Endothelial cell of umbilical vein (primary cell): Measurements from ENCODE around the gene CDC5L. TPM values are rescaled to one million over a fixed set of nuclear protein-coding genes. Genes with fewer than 3 reads are reported as not detected.

Experiments
- BruUV-seq: library from RNA; stranded (reverse); fragments of 400-500 nt; replicated peaks from 2 replicates; lab custom pipeline; 2021; lab: Mats Ljungman, UMichigan
- CTCF ChIA-PET: fragments of 300-600, 350-600 bp; sonication (Branson Sonifier 250); formaldehyde crosslinking; loops from one replicate; lab custom pipeline; 2021; ENCODE audit warnings: antibody characterized with exemption, inconsistent platforms; lab: Charles Lee
- POLR2A ChIA-PET: fragments of 300-600, 350-600 bp; sonication (Branson Sonifier 250); formaldehyde crosslinking; loops from one replicate; lab custom pipeline; 2021; ENCODE audit warnings: antibody characterized with exemption, inconsistent platforms; lab: Charles Lee
- DNase-seq: peaks from one replicate; pipeline ENCODE4 v3.0.0-alpha.2; 2011; ENCODE audit warnings: low read depth, low spot score
- FAIRE-seq: peaks from 2 replicates; lab custom pipeline; 2011; peaks lifted over from hg19 to GRCh38; lab: Jason Lieb, UNC
- H2AFZ ChIP-seq: 2 replicates; pipeline ENCODE4 v1.6.0; 2012; ENCODE audit warnings: low read depth, low read length, control low read depth, inconsistent platforms
- H3K27ac ChIP-seq: 2 replicates; pipeline ENCODE4 v1.5.1; 2011; ENCODE audit warnings: low read depth, mild to moderate bottlenecking, control low read depth, low read length, moderate library complexity; ENCODE audit not compliant: insufficient read depth
- H3K27me3 ChIP-seq, 2 experiments: 2 replicates each; pipeline versions ENCODE4 v1.6.0 to v1.6.1; 2011; ENCODE audit warnings: low read length in 2 of 2, mixed read lengths in 1 of 2; ENCODE audit not compliant: control insufficient read depth in 2 of 2, insufficient read depth in 2 of 2
- H3K36me3 ChIP-seq, 2 experiments: 2 replicates in 1 of 2; 3 replicates in 1 of 2; pipeline ENCODE4 v1.5.1; 2011; ENCODE audit warnings: low read length in 2 of 2, mild to moderate bottlenecking in 1 of 2, moderate library complexity in 1 of 2; ENCODE audit not compliant: control insufficient read depth in 2 of 2, insufficient read depth in 2 of 2; ENCODE audit errors: extremely low read depth in 1 of 2
- H3K4me1 ChIP-seq: 3 replicates; pipeline ENCODE4 v1.5.1; 2011; ENCODE audit warnings: mild to moderate bottlenecking, low read length; ENCODE audit not compliant: control insufficient read depth, insufficient read depth; ENCODE audit errors: extremely low read depth
- H3K4me2 ChIP-seq: 2 replicates; pipeline ENCODE4 v1.6.1; 2011; ENCODE audit warnings: low read length, control low read depth, mixed read lengths; ENCODE audit not compliant: insufficient read depth
- H3K4me3 ChIP-seq, 3 experiments: fragments of 200-600 bp in 1 of 3; sonication (generic), shearing (Covaris generic) in 1 of 3; replicated peaks in 1 of 3; 2 replicates each; pipeline ENCODE4 v1.5.1; 2011 to 2016; ENCODE audit warnings: control low read depth in 3 of 3, low read length in 3 of 3, mild to moderate bottlenecking in 2 of 3, inconsistent platforms in 1 of 3, low read depth in 1 of 3, moderate library complexity in 1 of 3; ENCODE audit not compliant: insufficient read depth in 1 of 3
- H3K79me2 ChIP-seq: 2 replicates; pipeline ENCODE4 v1.6.0; 2012; ENCODE audit warnings: low read length, inconsistent platforms; ENCODE audit not compliant: control insufficient read depth, insufficient read depth
- H3K9ac ChIP-seq: replicated peaks from 2 replicates; pipeline ENCODE3; 2011; ENCODE audit warnings: low read length, control low read depth; ENCODE audit not compliant: insufficient read depth; ENCODE audit errors: extremely low read depth
- H3K9me1 ChIP-seq: replicated peaks from 3 replicates; pipeline ENCODE4 v1.6.0; 2011; ENCODE audit warnings: mild to moderate bottlenecking, low read length; ENCODE audit not compliant: control insufficient read depth, insufficient read depth; ENCODE audit errors: extremely low read depth
- H3K9me3 ChIP-seq: replicated peaks from 2 replicates; pipeline ENCODE4 v1.5.1; 2012; ENCODE audit warnings: low read length, inconsistent platforms; ENCODE audit not compliant: control insufficient read depth, insufficient read depth
- H4K20me1 ChIP-seq: replicated peaks from 2 replicates; pipeline ENCODE3; 2011; ENCODE audit warnings: mild to moderate bottlenecking, low read length; ENCODE audit not compliant: control insufficient read depth, insufficient read depth; ENCODE audit errors: extremely low read depth
- FOS ChIP-seq: IDR thresholded peaks from 2 replicates; pipeline ENCODE4 v1.6.1; 2011; ENCODE audit warnings: mild to moderate bottlenecking, low read length, moderate library complexity, borderline replicate concordance; ENCODE audit not compliant: insufficient read depth
- GATA2 ChIP-seq: IDR thresholded peaks from 2 replicates; pipeline ENCODE4 v1.7.0; 2011; ENCODE audit warnings: low read depth, mild to moderate bottlenecking, moderate library complexity, mixed read lengths, low read length; ENCODE audit not compliant: insufficient read length, insufficient read depth
- JUN ChIP-seq: IDR thresholded peaks from 2 replicates; pipeline ENCODE4 v1.6.1; 2011; ENCODE audit warnings: borderline replicate concordance, low read depth; ENCODE audit not compliant: insufficient read length, insufficient read depth
- MAX ChIP-seq: IDR thresholded peaks from 2 replicates; pipeline ENCODE4 v1.6.1; 2011; ENCODE audit not compliant: insufficient read depth, insufficient read length
- MYC ChIP-seq: IDR thresholded peaks from one replicate; pipeline ENCODE4 v1.6.1; 2011; ENCODE audit warnings: mild to moderate bottlenecking, low read depth, low read length
- POLR2A ChIP-seq: IDR thresholded peaks from 2 replicates; pipeline ENCODE4 v1.6.1; 2012; ENCODE audit warnings: low read depth, mild to moderate bottlenecking, control low read depth, low read length
- dilution Hi-C: fragments of 300-500 bp; cut with MboI; formaldehyde crosslinking; loops from one replicate; pipeline ENCODE4 v1.15.0; 2019; ENCODE audit warnings: low sequenced_read_pairs; ENCODE audit not compliant: extremely low pct_ligation_motif_present
- intact Hi-C: fragments of 100-400 bp; cut with micrococcal nuclease; formaldehyde crosslinking; loops from one replicate; pipeline ENCODE4 v1.10.0; 2022
- polyA plus RNA-seq, 4 experiments: library from polyadenylated mRNA; depleted of rRNA in 3 of 4; stranded (reverse) in 3 of 4; unstranded in 1 of 4; fragments of >200 nt; gene quantifications; 2 replicates each; pipeline versions ENCODE4 v1.2.1 to v1.2.3, GENCODE V29; 2011 to 2012; ENCODE audit warnings: missing spikeins in 1 of 4
- total RNA-seq: library from RNA; stranded (reverse); gene quantifications from 2 replicates; pipeline ENCODE4 v1.2.3, GENCODE V29; 2021
- TF ChIP-seq, protein P1 (sequence below), 2 donors: IDR thresholded peaks; 1 replicate in 1 of 2; 2 replicates in 1 of 2; pipeline ENCODE4 v1.5.1; 2011; ENCODE audit warnings: low read length in 2 of 2, mild to moderate bottlenecking in 2 of 2, moderate library complexity in 2 of 2, control low read depth in 1 of 2, inconsistent platforms in 1 of 2, low read depth in 1 of 2; ENCODE audit not compliant: insufficient read depth in 1 of 2; ENCODE audit errors: extremely low read depth in 1 of 2

Gene CDC5L
- total and polyA plus RNA-seq, 2 donors (not counting 3 experiments of a cell fraction or from before 2014, with no cell fraction given), result 6.9 to 24.6 TPM

- no peak overlapping the region for H2AFZ ChIP-seq
- no peaks in the 10 kb centered on the region for H3K27me3 ChIP-seq
- no peaks in the 10 kb centered on the region for H3K4me1 ChIP-seq
- no peaks in the 10 kb centered on the region for H3K9me3 ChIP-seq
- no TSS peak for BruUV-seq
- FAIRE-seq (no peak), DNase-seq (no peak)
- no peaks in the 10 kb centered on the region for H3K9me1 ChIP-seq
- no peak overlapping the region for H3K4me3 ChIP-seq
- H3K79me2 ChIP-seq, result peaks cover 4% of the 10 kb centered on the region
- intact Hi-C loops, result no loop called here
- no peak overlapping the region for H3K9ac ChIP-seq
- ChIA-PET POLR2A (no interaction called here), CTCF (interaction anchor here (2.0 to 8.6 kb wide), 3 partner anchors 22 to 43 kb away, joined by 14 to 110 read pairs (median 15); no protein-coding TSS in a partner anchor)
- TF ChIP-seq JUN, result no peak
- TF ChIP-seq, protein P1, sequence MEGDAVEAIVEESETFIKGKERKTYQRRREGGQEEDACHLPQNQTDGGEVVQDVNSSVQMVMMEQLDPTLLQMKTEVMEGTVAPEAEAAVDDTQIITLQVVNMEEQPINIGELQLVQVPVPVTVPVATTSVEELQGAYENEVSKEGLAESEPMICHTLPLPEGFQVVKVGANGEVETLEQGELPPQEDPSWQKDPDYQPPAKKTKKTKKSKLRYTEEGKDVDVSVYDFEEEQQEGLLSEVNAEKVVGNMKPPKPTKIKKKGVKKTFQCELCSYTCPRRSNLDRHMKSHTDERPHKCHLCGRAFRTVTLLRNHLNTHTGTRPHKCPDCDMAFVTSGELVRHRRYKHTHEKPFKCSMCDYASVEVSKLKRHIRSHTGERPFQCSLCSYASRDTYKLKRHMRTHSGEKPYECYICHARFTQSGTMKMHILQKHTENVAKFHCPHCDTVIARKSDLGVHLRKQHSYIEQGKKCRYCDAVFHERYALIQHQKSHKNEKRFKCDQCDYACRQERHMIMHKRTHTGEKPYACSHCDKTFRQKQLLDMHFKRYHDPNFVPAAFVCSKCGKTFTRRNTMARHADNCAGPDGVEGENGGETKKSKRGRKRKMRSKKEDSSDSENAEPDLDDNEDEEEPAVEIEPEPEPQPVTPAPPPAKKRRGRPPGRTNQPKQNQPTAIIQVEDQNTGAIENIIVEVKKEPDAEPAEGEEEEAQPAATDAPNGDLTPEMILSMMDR (IDR thresholded peaks at IDR 0.05; ENCODE audit: extremely low read depth in 1 of 2, insufficient read depth in 1 of 2, low read depth in 1 of 2, low read length in 2 of 2), result no peak
- no peak for TF ChIP-seq MAX
- H3K4me2 ChIP-seq, result no peak overlapping the region
- dilution Hi-C loops, result no loop called here
- no peak overlapping the region for H3K27ac ChIP-seq
- no peaks in the 10 kb centered on the region for H4K20me1 ChIP-seq
- peaks cover 3% of the 10 kb centered on the region in 2 experiments for H3K36me3 ChIP-seq
These were observed 45.2 kb downstream of the CDC5L start for GRCh38 chr6:44432726-44433125.

GRCh38 chr6:44435500-44435899 lies 48.0 kb downstream of the CDC5L start:
- H3K79me2 ChIP-seq, result peaks cover 9% of the 10 kb centered on the region
- intact Hi-C loops (no loop called here), dilution Hi-C loops (no loop called here)
- DNase-seq, result no peak
- FAIRE-seq, result no peak
- no peaks in the 10 kb centered on the region for H3K27me3 ChIP-seq
- no peak for TF ChIP-seq POLR2A
- TF ChIP-seq, protein P1 (IDR thresholded peaks at IDR 0.05; ENCODE audit: extremely low read depth in 1 of 2, insufficient read depth in 1 of 2, low read depth in 1 of 2, low read length in 2 of 2), result no peak
- TF ChIP-seq FOS, result no peak
- TF ChIP-seq GATA2, result no peak
- TF ChIP-seq JUN, result no peak
- no peak for TF ChIP-seq MYC
- no peak overlapping the region for H2AFZ ChIP-seq
- H4K20me1 ChIP-seq, result no peaks in the 10 kb centered on the region
- H3K9ac ChIP-seq, result no peak overlapping the region
- POLR2A ChIA-PET, result no interaction called here
- H3K27ac ChIP-seq, result no peak overlapping the region
- CTCF ChIA-PET, result interaction anchor here (0.6 to 8.6 kb wide), 6 partner anchors 10 to 106 kb away, joined by 3 to 110 read pairs (median 5); no protein-coding TSS in a partner anchor
- BruUV-seq, result no TSS peak
- no peak overlapping the region for H3K4me2 ChIP-seq
- H3K4me3 ChIP-seq, result no peak overlapping the region
- H3K4me1 ChIP-seq, result no peaks in the 10 kb centered on the region
- H3K36me3 ChIP-seq, result peaks cover 0 to 3% of the 10 kb centered on the region in 2 experiments
- no peaks in the 10 kb centered on the region for H3K9me1 ChIP-seq
- no peaks in the 10 kb centered on the region for H3K9me3 ChIP-seq
